Upper lobe of right lung (tissue), 1 donor: ENCODE data around the gene GDF7. TPM values are rescaled to one million over a fixed set of nuclear protein-coding genes. Genes with fewer than 3 reads are reported as not detected.

ENCODE experiments used
- ATAC-seq: fragments of 200-7000 bp; cut with Tn5 transposase; one replicate; pipeline ENCODE4 v1.9.1; 2020; ENCODE audit warnings: mild to moderate bottlenecking, moderate library complexity
- DNase-seq: peaks from one replicate; pipeline ENCODE4 v3.0.0-alpha.2; 2020
- H3K27ac ChIP-seq: fragments of 200-600 bp; one replicate; pipeline ENCODE4 v1.8.0; 2022
- H3K27me3 ChIP-seq: fragments of 200-600 bp; one replicate; pipeline ENCODE4 v1.8.0; 2022; ENCODE audit warnings: mild to moderate bottlenecking
- H3K36me3 ChIP-seq: fragments of 200-600 bp; one replicate; pipeline ENCODE4 v1.8.0; 2022
- H3K4me1 ChIP-seq: fragments of 200-600 bp; one replicate; pipeline ENCODE4 v1.8.0; 2022
- H3K4me3 ChIP-seq: fragments of 200-600 bp; one replicate; pipeline ENCODE4 v1.8.0; 2022; ENCODE audit warnings: mild to moderate bottlenecking
- H3K9me3 ChIP-seq: fragments of 200-600 bp; one replicate; pipeline ENCODE4 v1.8.0; 2022
- CTCF ChIP-seq: fragments of 200-600 bp; IDR thresholded peaks from one replicate; pipeline ENCODE4 v1.8.0; 2022; ENCODE audit warnings: antibody characterized with exemption
- intact Hi-C: fragments of 100-400 bp; cut with DNase I; formaldehyde crosslinking; loops from one replicate; pipeline ENCODE4 v1.11.0; 2022
- total RNA-seq: library from RNA; stranded (reverse); fragmentation: NEBNext Ultra II Directional; extraction: Animal tissue kit (Norgen Biotek cat#: 25700); gene quantifications from one replicate; pipeline ENCODE4 v1.2.1, GENCODE V29; 2021
- donor health status: DM: no; HTN: yes; CAD: no; lungs with severe emphysema.

Gene GDF7
- total RNA-seq, 1 donor from 2014 or later: 0.72 TPM

- no peak for ATAC-seq
Observed at GRCh38 chr2:20626392-20626697, 40.6 kb upstream of the GDF7 start.

GRCh38 chr2:20626698-20627513 lies 40.0 kb upstream of the GDF7 start:
- intact Hi-C loops: no loop called here
- Histone ChIP-seq H3K36me3 (peaks cover 28% of the 10 kb centered on the region), H3K27ac (no peak overlapping the region), H3K4me3 (no peak overlapping the region), H3K9me3 (no peaks in the 10 kb centered on the region), H3K27me3 (no peaks in the 10 kb centered on the region), H3K4me1 (no peaks in the 10 kb centered on the region)
- TF ChIP-seq CTCF: no peak
- ATAC-seq: no peak
- peak; percentile 55 for DNase-seq

More at GRCh38 chr2:20626392-20626697, 40.6 kb upstream of the GDF7 start:
- Histone ChIP-seq H3K4me3 (no peak overlapping the region), H3K27ac (no peak overlapping the region), H3K4me1 (no peaks in the 10 kb centered on the region), H3K27me3 (no peaks in the 10 kb centered on the region), H3K9me3 (no peaks in the 10 kb centered on the region), H3K36me3 (peaks cover 34% of the 10 kb centered on the region)
- intact Hi-C loops: no loop called here
- no peak for DNase-seq
- TF ChIP-seq CTCF: no peak

GRCh38 chr2:20627712-20628380 lies 39.1 kb upstream of the GDF7 start:
- intact Hi-C loops: no loop called here
- DNase-seq: peak; percentile 36
- H3K9me3 ChIP-seq: no peaks in the 10 kb centered on the region

GRCh38 chr2:20629181-20629580 lies 37.8 kb upstream of the GDF7 start:
- H3K4me1 ChIP-seq: peaks cover 10% of the 10 kb centered on the region
- H3K9me3 ChIP-seq: no peaks in the 10 kb centered on the region
- intact Hi-C loops: no loop called here
- H3K27me3 ChIP-seq: no peaks in the 10 kb centered on the region
- H3K36me3 ChIP-seq: peaks cover 6% of the 10 kb centered on the region
- no peak for TF ChIP-seq CTCF
- no peak overlapping the region for H3K27ac ChIP-seq
- no peak overlapping the region for H3K4me3 ChIP-seq
- ATAC-seq: no peak
- DNase-seq: no peak

More at GRCh38 chr2:20627712-20628380, 39.1 kb upstream of the GDF7 start:
- Histone ChIP-seq H3K27ac (no peak overlapping the region), H3K27me3 (no peaks in the 10 kb centered on the region), H3K4me3 (no peak overlapping the region), H3K36me3 (peaks cover 19% of the 10 kb centered on the region), H3K4me1 (no peaks in the 10 kb centered on the region)
- no peak for TF ChIP-seq CTCF
- no peak for ATAC-seq

- no peak overlapping the region for H3K4me3 ChIP-seq
- H3K27ac ChIP-seq: no peak overlapping the region
- TF ChIP-seq CTCF: no peak
- ATAC-seq (no peak), DNase-seq (no peak)
- H3K27me3 ChIP-seq: no peaks in the 10 kb centered on the region
- intact Hi-C loops: loop anchor here (10.0 kb wide), 1 partner anchor 185 kb away; the partner anchor contains the start of gene RHOB
- peaks cover under 1% of the 10 kb centered on the region for H3K36me3 ChIP-seq
- H3K9me3 ChIP-seq: no peaks in the 10 kb centered on the region
- H3K4me1 ChIP-seq: peaks cover 15% of the 10 kb centered on the region
Observed at GRCh38 chr2:20629581-20630171, 37.3 kb upstream of the GDF7 start.
